HG03469 (cell line): Measurements from ENCODE around the gene TNFRSF18.

ENCODE experiments used
- ATAC-seq: cut with Tn5 transposase; IDR thresholded peaks from one replicate; pipeline ENCODE4 v1.9.1; 2021; ENCODE audit warnings: mild to moderate bottlenecking, moderate library complexity, moderate number of reproducible peaks; ENCODE audit not compliant: unreplicated experiment

The TNFRSF18 gene

GRCh38 chr1:1213345-1214265 is 7.2 kb upstream of the TNFRSF18 start, which contains the start of gene TNFRSF4:
Gene TNFRSF4, minus strand, starts transcription at chr1:1214153. Its CDS starts 26 bp downstream, at chr1:1214127.
- no peak for ATAC-seq

- ATAC-seq: no peak
Observed at GRCh38 chr1:1212780-1213344, 6.5 kb upstream of the TNFRSF18 start.

GRCh38 chr1:1211541-1212441 is 5.4 kb upstream of the TNFRSF18 start:
- no peak for ATAC-seq

- ATAC-seq: no peak
Observed at GRCh38 chr1:1210726-1211540, 4.5 kb upstream of the TNFRSF18 start.

GRCh38 chr1:1208713-1209433 is 2.5 kb upstream of the TNFRSF18 start:
- no peak for ATAC-seq

- no peak for ATAC-seq
Observed at GRCh38 chr1:1207571-1207892, 1.1 kb upstream of the TNFRSF18 start.

- ATAC-seq: no peak
Observed at GRCh38 chr1:1206966-1207531, 657 bp upstream of the TNFRSF18 start.

GRCh38 chr1:1205769-1206375 is 520 bp downstream of the TNFRSF18 start:
- ATAC-seq: no peak

GRCh38 chr1:1204998-1205768 is 1.2 kb downstream of the TNFRSF18 start:
- no peak for ATAC-seq

- ATAC-seq: no peak
Observed at GRCh38 chr1:1204425-1204920, 1.9 kb downstream of the TNFRSF18 start.

GRCh38 chr1:1203561-1204424 is 2.6 kb downstream of the TNFRSF18 start:
- no peak for ATAC-seq

GRCh38 chr1:1202831-1203560 is 3.4 kb downstream of the TNFRSF18 start:
- ATAC-seq: no peak

GRCh38 chr1:1200876-1201810 is 5.2 kb downstream of the TNFRSF18 start:
- ATAC-seq: no peak

- ATAC-seq: no peak
Observed at GRCh38 chr1:1199961-1200875, 6.2 kb downstream of the TNFRSF18 start.
